HEK293 (cell line): ENCODE data around the gene SENP8.
A peak's percentile ranks its signal among the peaks of the same experiment; 100 is the strongest.

Experiments used
- CTCF ChIA-PET: fragments of 350-600 bp; formaldehyde crosslinking; extraction: SDS; loops from one replicate; lab custom pipeline; 2021; ENCODE audit warnings: antibody characterized with exemption; lab: Yijun Ruan, JAX
- POLR2A ChIA-PET: fragments of 300-600 bp; formaldehyde crosslinking; extraction: SDS; loops from one replicate; lab custom pipeline; 2020; ENCODE audit warnings: antibody characterized with exemption, inconsistent platforms; lab: Yijun Ruan, JAX
- H3K27ac ChIP-seq: fragments of 200-500 bp; sonication (Bioruptor generic); 2 replicates; pipeline ENCODE4 v1.5.1; 2014; ENCODE audit warnings: low read depth, low read length, control low read depth, inconsistent platforms; ENCODE audit errors: extremely low read depth
- H3K36me3 ChIP-seq, 2 experiments: fragments of 200-500 bp in 1 of 2; sonication (Bioruptor generic) in 1 of 2; 1 replicate in 1 of 2; 2 replicates in 1 of 2; pipeline ENCODE4 v1.5.1; 2014 to 2017; ENCODE audit warnings: inconsistent platforms in 2 of 2, low read length in 2 of 2; ENCODE audit not compliant: control insufficient read depth in 2 of 2, insufficient read depth in 1 of 2
- H3K4me1 ChIP-seq: fragments of 200-500 bp; sonication (Bioruptor generic); 2 replicates; pipeline ENCODE4 v1.5.1; 2014; ENCODE audit warnings: mild to moderate bottlenecking, low read length, inconsistent platforms; ENCODE audit not compliant: control insufficient read depth, insufficient read depth
- H3K4me3 ChIP-seq: 2 replicates; pipeline ENCODE4 v1.5.1; 2011; ENCODE audit warnings: low read depth, mild to moderate bottlenecking, control low read depth, low read length, moderate library complexity
- H3K9me3 ChIP-seq: fragments of 200-500 bp; sonication (Bioruptor generic); 2 replicates; pipeline ENCODE4 v1.5.1; 2014; ENCODE audit warnings: low read depth, low read length, inconsistent platforms; ENCODE audit not compliant: control insufficient read depth, insufficient read depth
- GFI1B ChIP-seq: fragments of 450-650 bp; formaldehyde crosslinking; IDR thresholded peaks from 2 replicates; pipeline ENCODE4 v1.5.1; 2016; ENCODE audit warnings: missing biosample characterization, missing genetic modification characterization
- OVOL3 ChIP-seq: fragments of 450-650 bp; formaldehyde crosslinking; IDR thresholded peaks from 2 replicates; pipeline ENCODE4 v1.5.1; 2016; ENCODE audit warnings: missing biosample characterization, missing genetic modification characterization
- ZFP69B ChIP-seq: fragments of 450-650 bp; formaldehyde crosslinking; IDR thresholded peaks from 2 replicates; pipeline ENCODE4 v1.5.1; 2016; ENCODE audit warnings: missing biosample characterization, missing genetic modification characterization
- ZIC2 ChIP-seq: fragments of 450-650 bp; formaldehyde crosslinking; IDR thresholded peaks from 2 replicates; pipeline ENCODE4 v1.5.1; 2016; ENCODE audit warnings: missing biosample characterization, missing genetic modification characterization
- ZNF335 ChIP-seq: fragments of 450-650 bp; formaldehyde crosslinking; conservative IDR thresholded peaks from 2 replicates; pipeline ENCODE4 v1.5.1; 2016; ENCODE audit warnings: missing biosample characterization, missing genetic modification characterization
- ZNF391 ChIP-seq: fragments of 450-650 bp; formaldehyde crosslinking; IDR thresholded peaks from 2 replicates; pipeline ENCODE4 v1.5.1; 2016; ENCODE audit warnings: low read depth, missing biosample characterization, missing genetic modification characterization, borderline replicate concordance
- ZNF423 ChIP-seq: fragments of 450-650 bp; formaldehyde crosslinking; IDR thresholded peaks from 2 replicates; pipeline ENCODE4 v1.5.1; 2016; ENCODE audit warnings: missing biosample characterization, missing genetic modification characterization
- ZNF521 ChIP-seq: fragments of 450-650 bp; formaldehyde crosslinking; IDR thresholded peaks from 2 replicates; pipeline ENCODE4 v1.5.1; 2017; ENCODE audit warnings: missing biosample characterization, mild to moderate bottlenecking, missing genetic modification characterization
- ZNF664 ChIP-seq: fragments of 450-650 bp; formaldehyde crosslinking; IDR thresholded peaks from 2 replicates; pipeline ENCODE4 v1.5.1; 2016; ENCODE audit warnings: missing biosample characterization, missing genetic modification characterization
- ZNF791 ChIP-seq: fragments of 450-650 bp; formaldehyde crosslinking; IDR thresholded peaks from 2 replicates; pipeline ENCODE4 v1.5.1; 2016; ENCODE audit warnings: missing biosample characterization, missing genetic modification characterization
- ZXDB ChIP-seq: fragments of 450-650 bp; formaldehyde crosslinking; IDR thresholded peaks from 2 replicates; pipeline ENCODE4 v1.5.1; 2016; ENCODE audit warnings: missing biosample characterization, missing genetic modification characterization
- TF ChIP-seq, protein P1 (sequence below): fragments of 450-650 bp; formaldehyde crosslinking; IDR thresholded peaks from 2 replicates; pipeline ENCODE4 v1.5.1; 2016; ENCODE audit warnings: missing biosample characterization, missing genetic modification characterization
- TF ChIP-seq, protein P2 (sequence below): fragments of 450-650 bp; formaldehyde crosslinking; IDR thresholded peaks from 2 replicates; pipeline ENCODE4 v1.5.1; 2016; ENCODE audit warnings: missing biosample characterization, missing genetic modification characterization
- TF ChIP-seq, protein P3 (sequence below): fragments of 450-650 bp; formaldehyde crosslinking; IDR thresholded peaks from 2 replicates; pipeline ENCODE4 v1.5.1; 2016; ENCODE audit warnings: missing biosample characterization, missing genetic modification characterization
- TF ChIP-seq, protein P4 (sequence below): fragments of 450-650 bp; formaldehyde crosslinking; IDR thresholded peaks from 2 replicates; pipeline ENCODE4 v1.5.1; 2017; ENCODE audit warnings: missing biosample characterization, missing genetic modification characterization
- TF ChIP-seq, protein P5 (sequence below): fragments of 450-650 bp; formaldehyde crosslinking; IDR thresholded peaks from 2 replicates; pipeline ENCODE4 v1.5.1; 2016; ENCODE audit warnings: missing biosample characterization, missing genetic modification characterization

SENP8 gene

DNA sequence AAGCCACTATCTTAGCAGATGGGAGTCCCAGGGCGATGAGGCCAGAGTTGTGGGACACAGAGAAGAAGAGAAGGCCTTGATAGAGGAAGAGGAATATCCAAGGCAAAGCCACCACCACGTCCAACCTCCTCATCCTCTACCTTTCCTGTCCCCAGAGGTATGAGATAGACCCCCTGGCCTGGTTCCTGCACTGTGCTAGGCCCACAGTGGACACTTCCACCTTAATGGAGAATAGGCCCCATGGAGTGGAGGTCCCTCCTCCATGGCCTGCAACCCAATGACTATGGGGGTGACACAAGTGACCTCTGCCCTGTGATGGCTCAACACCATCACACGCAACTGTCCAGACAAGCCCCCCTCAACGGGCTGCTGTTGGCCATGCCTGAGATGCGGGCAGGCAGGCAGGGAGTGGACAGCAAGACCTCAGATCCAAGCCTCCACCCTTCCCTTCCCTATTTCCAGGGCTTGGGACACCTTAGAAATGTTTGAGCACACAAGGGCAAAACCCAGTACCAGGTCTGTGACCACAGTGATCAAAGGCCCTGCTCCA is 42.6 kb downstream of the SENP8 start:
- Histone ChIP-seq H3K4me3 (no peak overlapping the region), H3K9me3 (no peaks in the 10 kb centered on the region)
- POLR2A ChIA-PET, result no interaction called here
- TF ChIP-seq, protein P1, sequence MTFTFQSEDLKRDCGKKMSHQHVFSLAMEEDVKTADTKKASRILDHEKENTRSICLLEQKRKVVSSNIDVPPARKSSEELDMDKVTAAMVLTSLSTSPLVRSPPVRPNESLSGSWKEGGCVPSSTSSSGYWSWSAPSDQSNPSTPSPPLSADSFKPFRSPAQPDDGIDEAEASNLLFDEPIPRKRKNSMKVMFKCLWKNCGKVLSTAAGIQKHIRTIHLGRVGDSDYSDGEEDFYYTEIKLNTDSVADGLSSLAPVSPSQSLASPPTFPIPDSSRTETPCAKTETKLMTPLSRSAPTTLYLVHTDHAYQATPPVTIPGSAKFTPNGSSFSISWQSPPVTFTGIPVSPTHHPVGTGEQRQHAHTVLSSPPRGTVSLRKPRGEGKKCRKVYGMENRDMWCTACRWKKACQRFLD (tag by site-specific recombination), result no peak
- TF ChIP-seq GFI1B (tag by site-specific recombination) (no peak), ZNF423 (tag by site-specific recombination) (no peak), ZNF664 (tag by site-specific recombination) (no peak), ZNF521 (tag by site-specific recombination) (no peak), ZIC2 (no peak), ZNF391 (tag by site-specific recombination) (no peak), ZNF791 (no peak), OVOL3 (tag by site-specific recombination) (no peak), ZXDB (tag by site-specific recombination) (no peak), ZFP69B (no peak)
- TF ChIP-seq, protein P2, sequence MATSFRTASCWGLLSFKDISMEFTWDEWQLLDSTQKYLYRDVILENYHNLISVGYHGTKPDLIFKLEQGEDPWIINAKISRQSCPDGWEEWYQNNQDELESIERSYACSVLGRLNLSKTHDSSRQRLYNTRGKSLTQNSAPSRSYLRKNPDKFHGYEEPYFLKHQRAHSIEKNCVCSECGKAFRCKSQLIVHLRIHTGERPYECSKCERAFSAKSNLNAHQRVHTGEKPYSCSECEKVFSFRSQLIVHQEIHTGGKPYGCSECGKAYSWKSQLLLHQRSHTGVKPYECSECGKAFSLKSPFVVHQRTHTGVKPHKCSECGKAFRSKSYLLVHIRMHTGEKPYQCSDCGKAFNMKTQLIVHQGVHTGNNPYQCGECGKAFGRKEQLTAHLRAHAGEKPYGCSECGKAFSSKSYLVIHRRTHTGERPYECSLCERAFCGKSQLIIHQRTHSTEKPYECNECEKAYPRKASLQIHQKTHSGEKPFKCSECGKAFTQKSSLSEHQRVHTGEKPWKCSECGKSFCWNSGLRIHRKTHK, result no peak
- TF ChIP-seq, protein P3, sequence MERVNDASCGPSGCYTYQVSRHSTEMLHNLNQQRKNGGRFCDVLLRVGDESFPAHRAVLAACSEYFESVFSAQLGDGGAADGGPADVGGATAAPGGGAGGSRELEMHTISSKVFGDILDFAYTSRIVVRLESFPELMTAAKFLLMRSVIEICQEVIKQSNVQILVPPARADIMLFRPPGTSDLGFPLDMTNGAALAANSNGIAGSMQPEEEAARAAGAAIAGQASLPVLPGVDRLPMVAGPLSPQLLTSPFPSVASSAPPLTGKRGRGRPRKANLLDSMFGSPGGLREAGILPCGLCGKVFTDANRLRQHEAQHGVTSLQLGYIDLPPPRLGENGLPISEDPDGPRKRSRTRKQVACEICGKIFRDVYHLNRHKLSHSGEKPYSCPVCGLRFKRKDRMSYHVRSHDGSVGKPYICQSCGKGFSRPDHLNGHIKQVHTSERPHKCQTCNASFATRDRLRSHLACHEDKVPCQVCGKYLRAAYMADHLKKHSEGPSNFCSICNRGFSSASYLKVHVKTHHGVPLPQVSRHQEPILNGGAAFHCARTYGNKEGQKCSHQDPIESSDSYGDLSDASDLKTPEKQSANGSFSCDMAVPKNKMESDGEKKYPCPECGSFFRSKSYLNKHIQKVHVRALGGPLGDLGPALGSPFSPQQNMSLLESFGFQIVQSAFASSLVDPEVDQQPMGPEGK, result no peak
- TF ChIP-seq, protein P4, sequence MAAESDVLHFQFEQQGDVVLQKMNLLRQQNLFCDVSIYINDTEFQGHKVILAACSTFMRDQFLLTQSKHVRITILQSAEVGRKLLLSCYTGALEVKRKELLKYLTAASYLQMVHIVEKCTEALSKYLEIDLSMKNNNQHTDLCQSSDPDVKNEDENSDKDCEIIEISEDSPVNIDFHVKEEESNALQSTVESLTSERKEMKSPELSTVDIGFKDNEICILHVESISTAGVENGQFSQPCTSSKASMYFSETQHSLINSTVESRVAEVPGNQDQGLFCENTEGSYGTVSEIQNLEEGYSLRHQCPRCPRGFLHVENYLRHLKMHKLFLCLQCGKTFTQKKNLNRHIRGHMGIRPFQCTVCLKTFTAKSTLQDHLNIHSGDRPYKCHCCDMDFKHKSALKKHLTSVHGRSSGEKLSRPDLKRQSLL (tag by site-specific recombination), result no peak
- TF ChIP-seq, all 188 proteins: peak for 0
- CTCF ChIA-PET, result no interaction called here
- Histone ChIP-seq H3K36me3 (no peaks in the 10 kb centered on the region), H3K27ac (no peak overlapping the region), H3K4me1 (no peaks in the 10 kb centered on the region; the same call in 1 of the 2 replicates)

DNA sequence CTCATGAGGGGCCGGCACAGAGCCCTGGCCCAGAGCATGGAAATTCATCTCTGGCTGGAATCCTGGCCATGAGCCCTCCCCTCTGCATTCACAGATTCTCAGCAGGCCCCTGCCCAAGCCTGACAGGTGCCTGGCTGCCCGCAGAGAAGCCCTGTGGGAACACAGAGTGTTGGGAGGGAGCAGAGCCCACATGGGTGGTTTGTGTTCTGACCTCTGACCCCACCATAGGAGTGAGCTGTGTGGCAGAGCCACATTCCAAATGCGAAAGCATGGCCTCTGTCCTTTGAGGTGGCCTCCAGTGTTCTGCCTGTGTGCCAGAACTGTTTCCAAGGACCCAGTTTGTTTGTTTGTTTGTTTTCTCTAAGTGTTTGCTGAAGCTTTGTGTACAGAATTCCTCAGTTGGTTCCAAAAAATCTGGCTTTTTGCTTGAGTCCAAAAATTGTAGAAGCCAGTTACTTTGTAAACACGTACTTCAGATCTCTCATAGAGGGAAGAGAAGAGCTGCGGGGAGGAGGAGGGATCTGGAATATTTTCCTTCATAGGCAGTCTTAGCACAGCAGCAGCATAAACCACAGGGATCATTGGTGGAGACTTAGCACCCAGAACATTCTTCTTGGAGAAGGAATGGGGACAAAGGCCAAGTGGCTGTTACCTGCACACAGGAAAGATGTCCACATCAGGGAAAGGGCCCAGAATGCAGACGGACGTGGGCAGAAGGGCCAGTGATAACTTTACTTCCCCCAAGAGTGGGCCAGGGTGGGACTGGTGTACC is 43.3 kb downstream of the SENP8 start:
- POLR2A ChIA-PET, result no interaction called here
- no peaks in the 10 kb centered on the region for H3K36me3 ChIP-seq
- no peak overlapping the region for H3K4me3 ChIP-seq
- CTCF ChIA-PET, result interaction anchor here (0.7 kb wide), 1 partner anchor 54 kb away, joined by 3 read pairs; no protein-coding TSS in a partner anchor
- H3K4me1 ChIP-seq, result no peaks in the 10 kb centered on the region
- H3K27ac ChIP-seq, result no peak overlapping the region
- no peaks in the 10 kb centered on the region for H3K9me3 ChIP-seq
- TF ChIP-seq, protein P5, sequence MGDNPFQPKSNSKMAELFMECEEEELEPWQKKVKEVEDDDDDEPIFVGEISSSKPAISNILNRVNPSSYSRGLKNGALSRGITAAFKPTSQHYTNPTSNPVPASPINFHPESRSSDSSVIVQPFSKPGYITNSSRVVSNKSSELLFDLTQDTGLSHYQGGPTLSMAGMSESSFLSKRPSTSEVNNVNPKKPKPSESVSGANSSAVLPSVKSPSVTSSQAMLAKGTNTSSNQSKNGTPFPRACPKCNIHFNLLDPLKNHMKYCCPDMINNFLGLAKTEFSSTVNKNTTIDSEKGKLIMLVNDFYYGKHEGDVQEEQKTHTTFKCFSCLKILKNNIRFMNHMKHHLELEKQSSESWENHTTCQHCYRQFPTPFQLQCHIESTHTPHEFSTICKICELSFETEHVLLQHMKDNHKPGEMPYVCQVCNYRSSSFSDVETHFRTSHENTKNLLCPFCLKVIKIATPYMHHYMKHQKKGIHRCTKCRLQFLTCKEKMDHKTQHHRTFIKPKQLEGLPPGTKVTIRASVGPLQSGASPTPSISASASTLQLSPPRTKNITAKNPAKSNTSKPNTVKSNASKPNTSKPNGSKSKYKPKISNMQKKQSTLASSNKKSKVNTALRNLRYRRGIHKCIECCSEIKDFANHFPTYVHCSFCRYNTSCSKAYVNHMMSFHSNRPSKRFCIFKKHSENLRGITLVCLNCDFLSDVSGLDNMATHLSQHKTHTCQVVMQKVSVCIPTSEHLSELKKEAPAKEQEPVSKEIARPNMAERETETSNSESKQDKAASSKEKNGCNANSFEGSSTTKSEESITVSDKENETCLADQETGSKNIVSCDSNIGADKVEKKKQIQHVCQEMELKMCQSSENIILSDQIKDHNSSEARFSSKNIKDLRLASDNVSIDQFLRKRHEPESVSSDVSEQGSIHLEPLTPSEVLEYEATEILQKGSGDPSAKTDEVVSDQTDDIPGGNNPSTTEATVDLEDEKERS (tag by site-specific recombination), result no peak
- TF ChIP-seq ZIC2 (peak; percentile 83), ZNF335 (tag by site-specific recombination) (peak; percentile 36; the same call in 1 of the 2 replicates)
